ENCODE measurements around the gene GPR22.

GPR22 gene

GRCh38 chr7:107474104-107474521 is 4.3 kb downstream of the GPR22 start:
- DNase-seq (ENCODE audit: low read depth in 2 of 2) = no peak

GRCh38 chr7:107479303-107479702 is 9.4 kb downstream of the GPR22 start:
- no peak for DNase-seq (ENCODE audit: low read depth in 2 of 2)

- DNase-seq (ENCODE audit: low read depth in 2 of 2) = no peak
Measured at GRCh38 chr7:107480932-107481331, 11.1 kb downstream of the GPR22 start.

- no peak for DNase-seq (ENCODE audit: low read depth in 2 of 2)
Measured at GRCh38 chr7:107482571-107482970, 12.7 kb downstream of the GPR22 start.

- no peak for DNase-seq (ENCODE audit: low read depth in 2 of 2)
Measured at GRCh38 chr7:107486041-107486440, 16.2 kb downstream of the GPR22 start.

- no peak for DNase-seq (ENCODE audit: low read depth in 2 of 2)
Measured at GRCh38 chr7:107492875-107493274, 23.0 kb downstream of the GPR22 start.

GRCh38 chr7:107494315-107494751 is 24.5 kb downstream of the GPR22 start:
- DNase-seq (ENCODE audit: low read depth in 2 of 2) = no peak

- no peak for DNase-seq (ENCODE audit: low read depth in 2 of 2)
Measured at GRCh38 chr7:107494884-107495283, 25.0 kb downstream of the GPR22 start.

GRCh38 chr7:107495516-107495915 is 25.7 kb downstream of the GPR22 start:
- no peak for DNase-seq (ENCODE audit: low read depth in 2 of 2)

- DNase-seq (ENCODE audit: low read depth in 2 of 2) = no peak
Measured at GRCh38 chr7:107499731-107500130, 29.9 kb downstream of the GPR22 start.

GRCh38 chr7:107501593-107501992 is 31.7 kb downstream of the GPR22 start:
- DNase-seq (ENCODE audit: low read depth in 2 of 2) = no peak

GRCh38 chr7:107502154-107502553 is 32.3 kb downstream of the GPR22 start:
- DNase-seq (ENCODE audit: low read depth in 2 of 2) = no peak

GRCh38 chr7:107502797-107503196 is 32.9 kb downstream of the GPR22 start:
- DNase-seq (ENCODE audit: low read depth in 2 of 2) = no peak

- no peak for DNase-seq (ENCODE audit: low read depth in 2 of 2)
Measured at GRCh38 chr7:107503687-107504086, 33.8 kb downstream of the GPR22 start.

GRCh38 chr7:107505362-107505761 is 35.5 kb downstream of the GPR22 start:
- no peak for DNase-seq (ENCODE audit: low read depth in 2 of 2)

GRCh38 chr7:107505997-107506673 is 36.3 kb downstream of the GPR22 start:
- DNase-seq (ENCODE audit: low read depth in 2 of 2) = no peak

GRCh38 chr7:107506674-107507339 is 37.0 kb downstream of the GPR22 start:
- no peak for DNase-seq (ENCODE audit: low read depth in 2 of 2)
